Right ventricle myocardium inferior (tissue), 1 donor: ENCODE measurements around the gene TTC34. TPM values are rescaled to one million over a fixed set of nuclear protein-coding genes. Genes with fewer than 3 reads are reported as not detected.

Experiments used
- ATAC-seq: fragments of 200-7000 bp; cut with Tn5 transposase; one replicate; pipeline ENCODE4 v1.9.1; 2020; ENCODE audit warnings: mild to moderate bottlenecking, moderate library complexity
- DNase-seq: peaks from one replicate; pipeline ENCODE4 v3.0.0; 2021; ENCODE audit errors: missing footprints
- intact Hi-C: fragments of 100-400 bp; cut with DNase I; formaldehyde crosslinking; loops from one replicate; pipeline ENCODE4 v1.11.0; 2022
- total RNA-seq: library from RNA; stranded (reverse); fragmentation: NEBNext Ultra II Directional; extraction: Animal tissue kit (Norgen Biotek cat#: 25700); gene quantifications from one replicate; pipeline ENCODE4 v1.2.1, GENCODE V29; 2021
- donor health status: DM: no; HTN: yes; CAD: no; lungs with severe emphysema.

TTC34 gene
- total RNA-seq, 1 donor from 2014 or later: 0.70 TPM

DNA sequence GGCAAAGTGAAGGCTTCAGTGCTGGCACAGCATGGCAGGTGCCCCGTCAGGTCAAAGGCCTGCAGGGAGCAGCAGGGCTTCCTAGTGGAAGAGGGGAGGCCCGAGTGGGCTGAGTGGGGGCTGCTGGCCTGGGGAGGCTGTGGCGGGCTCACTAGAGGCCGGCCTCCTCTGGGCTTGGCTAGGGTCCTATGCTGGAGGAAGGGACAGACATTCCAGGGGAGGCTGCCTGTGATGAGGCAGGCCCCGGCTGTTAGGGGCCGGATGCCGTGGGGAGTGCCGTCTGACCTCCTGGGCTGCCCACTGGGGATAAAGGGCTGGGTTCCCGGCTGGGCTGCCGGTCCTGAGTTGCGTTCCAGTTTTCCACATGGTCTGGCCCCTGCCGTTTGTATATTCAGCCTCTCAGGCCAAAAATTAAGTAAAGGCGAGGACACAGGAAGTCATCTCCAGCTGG, 193.8 kb downstream of the TTC34 start:
- ATAC-seq (peak; percentile 56), DNase-seq (peak; percentile 60)
- intact Hi-C loops: no loop called here

DNA sequence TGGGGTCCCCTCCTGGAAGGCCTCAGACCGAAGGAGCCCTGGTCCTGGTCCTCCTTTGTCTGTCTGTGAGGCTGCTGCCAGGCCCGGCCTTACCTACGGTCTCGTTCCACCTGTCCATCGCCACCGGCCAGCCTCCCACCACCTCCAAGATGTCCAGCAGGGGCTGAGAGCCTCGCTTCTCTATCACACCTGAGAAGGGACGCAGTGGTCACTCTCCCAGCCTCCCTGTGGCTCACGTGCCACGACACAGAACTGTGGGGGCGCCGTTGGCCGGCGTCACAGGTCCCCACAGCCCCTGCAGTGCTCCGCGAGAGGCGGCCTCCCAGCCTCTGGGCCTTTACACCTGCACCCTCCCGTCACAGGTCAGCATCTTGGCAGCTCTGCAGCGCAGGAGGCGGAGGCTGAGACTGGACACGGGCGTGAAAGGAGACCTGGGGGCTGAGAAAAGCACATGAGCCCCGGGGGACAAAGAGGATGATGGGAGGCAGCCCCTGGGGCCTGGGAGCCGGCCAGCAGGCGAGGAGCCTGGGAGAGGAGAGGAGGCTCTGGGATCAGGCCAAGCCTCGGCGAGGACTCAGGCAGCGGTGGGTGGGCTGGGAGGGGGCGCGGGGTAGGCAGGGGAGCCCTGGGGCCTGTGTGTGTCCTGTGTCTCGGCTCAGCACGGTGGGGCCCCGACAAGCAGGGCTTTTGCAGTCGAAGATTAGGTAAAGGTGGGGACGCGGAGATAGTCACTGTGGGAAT, 194.4 kb downstream of the TTC34 start:
- no peak for ATAC-seq
- DNase-seq: peak; percentile 63
- intact Hi-C loops: no loop called here

DNA sequence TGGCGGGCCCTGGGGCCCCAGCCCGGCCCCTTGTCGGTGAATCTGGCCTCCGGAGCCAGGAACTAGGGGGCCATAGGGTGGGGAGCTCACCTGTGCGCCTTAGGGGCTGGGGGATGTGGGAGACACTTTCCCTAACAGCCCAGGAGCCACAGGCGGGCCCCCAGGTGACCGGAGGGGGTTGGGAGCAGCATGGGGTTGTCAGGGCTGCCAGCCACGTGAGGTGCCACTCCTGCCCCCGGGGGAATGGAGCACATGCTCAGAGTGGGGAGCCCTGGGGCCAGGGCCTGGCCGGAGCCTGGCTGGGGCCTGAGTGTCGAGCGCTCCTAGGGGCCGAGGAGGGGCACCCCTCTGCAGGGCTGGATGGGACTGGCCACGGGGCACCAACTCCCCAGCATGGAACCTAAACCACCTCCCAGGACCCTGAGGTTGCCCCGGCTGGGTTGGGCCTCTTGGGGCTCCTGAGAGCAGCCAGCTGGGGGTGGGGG, 195.1 kb downstream of the TTC34 start:
- ATAC-seq (no peak), DNase-seq (no peak)
- intact Hi-C loops: no loop called here

DNA sequence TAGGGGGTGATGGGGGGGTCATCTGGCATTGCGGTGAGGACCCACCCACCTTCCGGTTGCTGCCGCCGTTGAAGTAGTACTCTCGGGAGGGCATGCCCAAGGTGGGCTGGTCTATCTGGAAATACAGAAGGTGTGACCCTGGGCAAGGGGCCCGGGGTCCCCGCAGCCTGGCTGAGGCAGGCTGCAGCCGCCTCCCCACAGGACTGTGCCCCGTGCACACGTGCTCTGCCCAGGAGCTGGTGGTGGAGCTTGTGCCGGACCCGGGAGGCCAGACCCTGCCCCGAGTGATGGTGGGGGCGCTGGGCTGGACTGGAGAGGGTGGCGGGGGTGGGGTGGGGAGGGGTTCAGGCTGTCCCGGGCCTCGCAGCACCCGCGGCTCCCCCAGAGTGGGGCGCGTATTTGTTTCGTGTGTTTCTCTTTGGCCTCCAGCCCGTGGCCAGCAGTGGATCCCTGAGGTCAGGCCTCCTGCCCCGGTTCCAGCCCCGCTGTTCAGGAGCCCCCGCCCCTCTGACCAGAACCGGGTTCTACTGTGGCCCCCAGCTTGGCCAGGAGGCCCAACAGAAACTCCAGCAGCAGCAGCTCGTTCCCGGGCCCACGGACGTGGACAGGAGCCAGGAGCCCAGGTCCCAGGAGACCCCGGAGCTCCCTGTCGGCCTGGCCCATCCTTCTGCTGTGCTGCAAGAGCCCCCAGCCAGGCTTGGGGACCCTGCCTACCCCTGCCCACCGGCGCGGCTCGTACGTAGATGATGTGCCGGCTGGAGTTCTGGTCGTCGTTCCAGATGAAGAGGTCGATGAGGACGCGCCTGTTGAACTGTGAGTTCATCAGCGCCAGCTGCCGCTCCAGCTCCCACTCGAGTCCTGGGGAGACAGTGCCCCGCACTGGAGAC, 195.7 kb downstream of the TTC34 start:
- ATAC-seq: no peak
- intact Hi-C loops: no loop called here
- DNase-seq: peak; percentile 26

DNA sequence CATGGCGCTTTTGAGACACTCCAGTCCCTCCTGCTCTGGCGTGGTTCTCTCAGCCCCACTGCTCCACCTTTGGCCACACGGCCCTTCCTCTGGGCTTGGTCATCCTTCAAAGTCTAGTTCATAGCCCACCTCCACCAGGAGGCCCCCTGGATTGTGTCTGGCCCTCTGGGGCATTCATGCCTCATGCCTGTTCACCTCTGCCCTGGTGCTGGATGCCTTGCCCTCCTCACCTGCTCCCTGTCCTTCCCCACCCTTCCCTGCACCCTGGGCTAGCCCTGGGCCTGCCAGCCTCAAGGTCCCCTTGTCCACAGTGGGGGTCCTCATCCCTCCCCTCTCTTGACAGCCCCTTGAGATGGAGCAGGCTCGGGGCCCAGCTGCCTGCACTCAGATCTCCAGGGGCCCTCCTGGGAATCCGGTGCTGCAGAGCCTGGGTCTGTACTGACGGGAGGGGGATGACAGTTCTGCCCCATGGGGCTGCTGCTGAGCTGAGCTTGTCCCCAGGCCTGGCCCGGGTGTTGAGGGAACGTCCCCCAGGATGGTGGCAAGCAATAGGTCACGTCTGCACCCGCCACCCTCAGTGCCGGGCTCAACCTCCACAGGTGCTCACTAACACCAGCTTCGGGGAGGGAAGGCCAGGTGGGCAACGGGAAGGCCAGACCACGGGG, 196.5 kb downstream of the TTC34 start:
- ATAC-seq: no peak
- intact Hi-C loops: no loop called here
- no peak for DNase-seq

DNA sequence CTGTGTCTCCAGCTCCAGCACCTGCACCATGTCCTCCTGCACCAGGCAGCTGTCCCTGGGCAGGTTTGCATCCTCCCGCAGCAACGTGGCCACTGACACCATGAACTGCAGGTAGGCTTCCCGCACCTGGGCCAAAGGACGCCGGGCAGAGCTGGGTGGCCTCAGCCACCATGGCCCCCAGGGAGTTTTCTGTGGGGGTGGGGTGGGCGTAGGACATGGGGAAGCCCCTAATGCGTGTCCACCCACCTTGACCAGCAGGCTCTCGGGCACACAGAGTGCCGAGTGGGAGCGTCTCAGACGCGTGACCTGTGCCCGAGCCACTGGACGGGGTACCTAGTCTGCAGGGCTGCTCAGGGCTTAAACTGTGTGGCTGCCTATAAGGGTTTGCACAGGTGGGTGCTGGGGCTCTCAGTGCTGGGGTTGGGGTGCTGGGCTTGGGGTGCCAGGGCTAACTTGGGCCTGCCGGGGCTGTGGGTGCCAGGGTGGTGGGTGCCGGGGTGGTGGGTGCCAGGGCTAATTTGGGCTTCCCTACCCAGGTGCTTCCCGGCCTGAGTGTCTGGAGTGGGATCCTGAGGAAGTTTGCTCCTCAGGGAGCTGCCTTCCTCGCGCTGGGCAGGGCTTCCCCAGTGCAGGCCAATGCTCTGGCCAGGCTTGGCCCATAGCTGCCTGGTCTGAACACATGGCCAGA, 197.2 kb downstream of the TTC34 start:
- intact Hi-C loops: no loop called here
- DNase-seq: no peak
- no peak for ATAC-seq

DNA sequence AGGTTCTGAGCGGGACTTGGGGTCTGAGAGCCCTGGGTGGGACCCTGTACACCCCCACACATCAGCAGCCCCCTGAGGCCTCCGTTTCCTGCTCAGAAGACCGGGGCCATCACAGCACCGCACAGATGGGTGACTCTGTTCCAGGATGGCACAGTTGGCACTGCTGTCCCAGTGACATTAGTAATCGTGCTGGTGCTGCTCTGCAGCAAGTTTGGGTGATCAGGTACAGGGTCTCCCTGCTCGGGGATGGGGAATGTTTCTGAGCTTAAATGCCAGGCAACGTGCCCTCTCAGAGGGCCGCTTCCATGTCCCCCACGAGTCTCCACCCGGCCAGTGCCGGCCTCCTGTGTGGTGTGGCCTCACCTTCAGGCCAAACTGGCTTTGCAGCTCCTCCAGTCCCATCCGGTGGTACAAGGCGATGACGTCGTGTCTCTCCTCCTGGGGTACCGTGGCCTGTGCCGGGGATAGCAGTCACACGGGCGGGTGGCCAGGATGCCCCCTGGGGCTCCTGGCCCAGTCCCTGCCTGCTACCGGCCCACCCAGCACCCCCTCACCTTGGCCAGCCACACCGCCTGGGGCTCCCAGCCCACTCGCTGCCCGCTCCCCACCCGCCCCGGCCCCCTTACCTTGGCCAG, 197.9 kb downstream of the TTC34 start:
- ATAC-seq (no peak), DNase-seq (no peak)
- intact Hi-C loops: no loop called here

DNA sequence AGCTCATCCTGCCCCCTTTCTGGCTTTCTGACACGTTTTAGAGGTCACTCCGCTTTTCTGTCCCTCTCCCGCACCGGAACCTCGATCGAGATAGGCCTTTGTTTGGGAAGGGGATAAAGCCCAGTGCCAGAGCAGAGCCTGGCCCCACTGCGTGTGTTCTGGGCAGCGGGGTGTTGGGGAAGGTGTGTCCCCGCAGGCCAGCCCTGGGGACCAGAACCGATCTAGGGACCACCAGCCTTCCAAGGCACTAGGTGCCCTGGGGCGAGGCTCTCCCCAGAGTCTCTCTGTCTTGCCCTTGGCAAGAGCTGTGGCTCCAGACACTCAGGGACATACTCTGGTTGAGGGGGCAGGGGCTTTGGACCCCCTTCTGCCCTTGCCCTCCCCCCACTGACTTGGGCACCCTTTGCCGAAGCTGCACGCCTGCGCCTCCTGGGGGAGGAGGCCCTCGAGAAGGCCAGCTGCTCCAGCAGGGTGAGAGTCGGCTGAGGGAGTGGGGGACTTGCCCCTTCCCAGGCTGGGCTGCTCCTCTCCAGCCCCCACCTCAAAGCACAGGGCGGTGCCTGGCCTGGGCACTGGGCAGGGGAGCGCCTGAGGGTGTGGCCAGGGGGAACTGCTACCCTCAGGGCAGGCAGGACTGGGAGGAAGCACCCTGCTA, 198.5 kb downstream of the TTC34 start:
- intact Hi-C loops: no loop called here
- no peak for ATAC-seq
- no peak for DNase-seq

DNA sequence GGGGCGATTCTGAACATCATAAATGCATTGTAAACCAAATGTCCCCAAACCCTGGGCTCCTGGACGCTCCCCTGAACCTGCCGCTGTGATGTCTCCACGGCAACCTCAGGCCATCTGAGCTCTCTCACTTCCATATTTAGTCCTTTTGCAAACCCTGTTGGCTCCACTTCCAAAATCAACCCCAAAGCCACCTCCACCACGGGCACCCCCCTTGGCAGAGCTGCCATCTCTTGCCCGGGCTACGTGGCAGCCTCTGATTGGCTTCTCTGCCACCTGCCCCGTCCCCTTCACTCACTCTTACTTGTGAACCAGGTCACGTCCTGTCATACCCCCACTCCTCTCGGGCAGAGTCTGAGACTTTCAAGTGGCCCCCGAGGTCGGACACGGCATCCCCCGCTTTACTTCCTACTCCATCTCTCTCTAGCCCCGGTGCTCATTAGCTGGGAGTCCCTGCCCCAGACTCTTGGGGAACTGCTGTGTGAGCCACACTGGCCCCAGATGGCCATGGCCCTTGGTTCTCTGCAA, 199.1 kb downstream of the TTC34 start:
- intact Hi-C loops: no loop called here
- DNase-seq (no peak), ATAC-seq (no peak)

DNA sequence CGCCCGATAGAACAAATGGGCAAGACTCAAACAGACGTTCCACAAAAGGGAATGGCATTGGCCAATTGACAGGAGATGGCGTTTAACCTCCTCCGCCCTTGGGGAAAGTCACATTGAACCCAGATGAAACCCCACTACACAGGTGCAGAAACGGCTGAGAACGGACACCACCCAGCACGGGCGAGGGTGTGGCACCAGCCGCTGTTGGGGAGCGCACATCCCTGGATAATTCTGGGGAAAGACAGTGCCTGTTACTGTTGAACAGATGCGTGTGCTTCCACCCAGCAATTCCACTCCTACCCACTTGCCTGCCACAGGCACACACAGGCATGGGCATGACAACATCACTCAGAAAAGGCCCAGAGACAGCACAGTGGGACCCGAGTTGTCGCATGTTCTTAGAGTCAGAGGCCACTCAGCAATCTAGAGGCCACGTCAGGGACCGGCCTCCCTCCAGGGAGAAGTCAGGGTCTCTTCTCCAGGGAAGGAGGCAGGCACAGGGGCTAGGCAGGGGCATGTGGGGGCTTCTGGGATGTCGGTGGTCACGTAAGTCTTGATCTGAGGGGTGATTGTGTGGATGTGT, 199.7 kb downstream of the TTC34 start:
- no peak for DNase-seq
- no peak for ATAC-seq
- intact Hi-C loops: no loop called here

DNA sequence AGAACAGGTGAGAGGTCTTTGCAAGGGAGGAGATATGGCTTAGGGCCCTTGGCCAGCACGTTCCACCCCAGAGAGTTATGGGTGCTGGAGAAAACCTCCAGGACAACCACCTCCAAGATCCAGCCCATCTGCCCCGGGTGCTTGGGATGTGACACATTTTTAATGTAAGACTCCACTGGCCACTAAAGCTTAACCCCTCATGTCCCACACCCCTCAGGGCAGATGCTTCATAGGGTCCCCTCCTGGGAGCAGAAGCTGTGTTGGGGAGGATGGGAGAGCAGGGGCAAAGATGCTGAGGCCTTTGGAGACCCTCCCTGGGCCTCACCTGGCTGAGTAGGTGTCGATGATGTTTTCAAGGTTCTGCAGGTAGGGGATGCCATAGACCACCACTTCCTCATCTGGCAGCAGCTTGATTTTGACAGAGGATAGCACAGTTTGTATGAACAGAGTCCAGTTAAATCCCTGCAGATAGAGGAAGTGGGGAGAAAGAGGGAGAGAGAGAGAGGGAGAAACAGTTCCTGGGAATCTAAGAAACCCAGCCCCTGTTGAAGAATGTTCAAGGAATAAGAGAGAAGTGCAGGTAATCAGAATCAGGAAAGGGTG, 203.1 kb downstream of the TTC34 start:
- DNase-seq (no peak), ATAC-seq (no peak)
- intact Hi-C loops: no loop called here

DNA sequence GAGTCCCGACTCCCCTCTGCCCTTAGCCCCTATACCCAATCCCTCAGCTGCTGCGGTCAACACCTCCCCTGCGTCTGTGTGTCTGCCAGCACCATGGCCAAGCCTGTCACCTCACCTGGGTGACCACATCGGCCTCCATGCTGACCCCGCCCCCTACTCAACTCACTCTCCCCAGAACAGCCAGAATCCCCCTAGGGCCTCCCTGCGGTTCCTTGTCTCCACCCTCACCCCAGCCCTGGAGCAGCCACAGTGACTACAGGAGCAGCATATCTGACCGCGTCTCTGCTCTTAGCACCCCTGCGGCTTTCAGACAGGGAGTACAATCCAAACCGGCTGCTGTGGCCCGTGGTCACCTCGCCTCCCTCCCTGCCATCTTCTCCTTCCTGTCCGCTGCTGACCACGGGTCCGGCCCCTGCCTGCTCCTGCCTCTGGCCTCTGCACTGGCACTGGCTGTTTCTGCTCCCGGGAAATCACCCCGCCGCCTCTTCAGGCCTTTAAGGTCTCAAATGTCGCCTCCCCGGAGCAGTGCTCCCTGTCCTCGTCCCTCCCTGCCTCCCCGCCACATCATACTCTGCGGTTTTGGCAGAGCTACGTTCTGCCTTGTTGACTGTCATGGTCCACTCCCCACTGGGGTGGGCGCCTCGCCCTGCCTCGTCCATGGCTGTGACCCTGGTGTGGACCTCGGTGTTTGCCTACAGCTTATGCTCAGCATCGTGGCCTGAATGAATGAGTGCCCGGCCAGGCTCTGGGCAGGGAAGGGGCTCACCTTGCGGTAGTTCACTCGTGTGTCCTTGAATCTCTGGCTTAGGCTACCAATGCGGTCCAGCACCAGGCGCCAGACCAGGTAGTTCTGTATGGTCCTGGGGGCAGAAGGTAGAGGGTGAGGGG, 203.8 kb downstream of the TTC34 start:
- ATAC-seq (no peak), DNase-seq (peak; percentile 37)
- intact Hi-C loops: no loop called here

DNA sequence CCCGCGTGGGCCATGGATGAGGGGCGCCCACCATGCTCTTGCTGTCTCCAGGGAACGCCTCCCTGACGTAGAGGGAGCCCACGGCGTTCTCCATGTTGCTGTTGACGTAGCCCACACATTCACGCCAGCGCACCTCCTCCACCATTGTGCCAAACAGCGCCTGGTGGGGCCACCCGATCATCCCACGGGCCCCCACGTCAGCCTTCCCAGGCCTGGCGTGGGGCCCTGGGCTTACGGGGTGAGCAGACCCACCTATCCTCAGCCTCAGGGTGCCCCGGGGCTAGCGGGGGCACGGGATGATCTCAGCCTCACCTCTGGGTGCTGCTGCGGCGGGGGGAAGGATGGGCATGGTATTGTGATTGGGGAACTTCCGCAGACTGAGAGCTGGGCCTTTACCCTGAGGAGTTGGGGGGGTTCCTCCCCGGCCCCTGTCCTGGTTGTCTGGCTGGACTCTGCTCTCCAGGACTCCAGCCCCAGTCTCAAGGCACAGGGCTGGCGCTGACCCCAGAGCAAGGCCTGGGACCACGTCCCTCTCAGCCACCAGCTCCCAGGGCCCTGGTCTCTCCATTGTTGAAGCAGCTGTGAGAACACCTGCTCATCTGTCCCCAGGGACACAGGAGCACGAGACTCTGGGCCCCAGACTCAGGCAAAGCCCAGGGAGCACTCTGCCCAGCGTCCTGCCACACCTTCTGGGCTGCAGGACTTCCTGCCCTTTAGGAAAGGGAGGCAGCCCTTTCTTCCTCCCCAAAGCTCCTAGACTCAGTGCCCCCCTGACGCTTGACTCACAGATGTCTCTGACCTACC, 204.8 kb downstream of the TTC34 start:
- intact Hi-C loops: no loop called here
- peak; percentile 57 for DNase-seq
- ATAC-seq: no peak

DNA sequence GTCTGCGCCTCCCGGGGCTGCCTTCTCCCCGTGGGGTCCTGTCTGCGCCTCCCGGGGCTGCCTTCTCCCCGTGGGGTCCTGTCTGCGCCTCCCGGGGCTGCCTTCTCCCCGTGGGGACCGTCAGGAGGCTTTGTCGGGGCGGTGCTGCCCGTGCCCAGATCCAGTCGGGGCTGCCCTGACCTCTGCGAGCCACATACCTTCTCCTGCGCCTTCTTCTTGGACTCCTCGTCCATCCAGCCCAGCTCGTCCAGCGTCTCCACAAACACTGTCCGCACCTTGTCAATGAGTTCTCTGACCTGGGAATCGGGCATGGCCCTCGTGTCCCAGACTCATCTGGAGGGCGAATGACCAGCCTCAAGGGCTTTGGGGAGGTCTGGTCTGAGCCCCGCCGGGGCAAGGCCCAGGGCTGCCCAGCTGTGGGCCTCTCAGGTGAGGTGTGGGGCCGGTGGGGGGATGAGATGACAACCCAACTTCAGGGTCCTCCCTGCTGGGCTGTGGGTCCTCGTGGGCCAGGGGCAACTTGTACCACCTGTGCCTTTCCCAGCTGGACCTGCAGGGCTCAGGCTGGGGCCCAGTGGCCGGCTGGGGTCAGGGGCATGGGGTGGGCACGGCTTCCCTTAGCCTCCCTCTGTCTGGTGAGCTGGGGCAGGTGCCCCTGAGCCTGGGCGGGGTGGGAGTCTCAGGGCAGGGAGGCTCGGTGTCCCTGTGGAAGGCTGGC, 205.5 kb downstream of the TTC34 start:
- no peak for ATAC-seq
- intact Hi-C loops: no loop called here
- DNase-seq: peak; percentile 34
